Endometrium (tissue), 2 donors: Measurements from ENCODE around the gene ADGRE2.

Source experiments
- FAIRE-seq: peaks from 2 replicates; lab custom pipeline; 2012; peaks lifted over from hg19 to GRCh38; lab: Jason Lieb, UNC
- donor health status: control.
- donor health status: control.

ADGRE2 gene

DNA sequence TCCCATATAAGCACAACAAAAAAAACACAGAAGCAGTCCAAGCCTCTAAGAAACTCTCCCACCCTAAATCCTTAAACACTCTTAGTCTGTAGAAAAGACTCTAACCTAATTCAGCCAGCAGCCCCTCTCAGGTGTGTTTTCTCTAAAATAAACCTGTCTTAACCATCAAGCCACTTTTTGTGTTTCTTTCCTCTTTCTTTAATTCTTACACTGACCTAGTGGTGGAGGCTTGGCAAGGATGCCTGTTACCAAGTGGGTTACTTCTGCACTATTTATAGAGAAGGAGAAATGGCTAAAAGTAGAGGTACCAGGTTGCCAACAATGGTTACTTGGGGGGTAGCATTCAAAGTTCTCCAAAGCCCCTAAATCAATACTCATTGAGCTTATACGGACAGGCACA lies 44.8 kb downstream of the ADGRE2 start:
- FAIRE-seq: no peak

DNA sequence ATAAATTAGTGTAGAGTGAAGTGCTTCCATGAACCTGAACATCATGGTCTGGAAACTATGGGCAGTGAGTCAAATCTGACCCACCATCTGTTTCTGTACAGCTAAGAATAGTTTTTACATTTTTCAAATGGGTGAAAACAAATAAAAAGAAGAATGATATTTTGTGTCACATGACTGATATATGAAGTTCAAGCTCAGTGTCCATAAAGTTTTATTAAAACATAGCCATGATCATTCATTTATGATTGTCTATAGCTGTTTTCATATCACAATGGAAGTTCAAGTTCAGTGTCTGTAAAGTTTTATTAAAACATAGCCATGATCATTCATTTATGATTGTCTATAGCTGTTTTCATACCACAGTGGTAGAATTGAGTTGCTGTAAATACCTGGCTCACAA lies 45.9 kb downstream of the ADGRE2 start:
- no peak for FAIRE-seq

DNA sequence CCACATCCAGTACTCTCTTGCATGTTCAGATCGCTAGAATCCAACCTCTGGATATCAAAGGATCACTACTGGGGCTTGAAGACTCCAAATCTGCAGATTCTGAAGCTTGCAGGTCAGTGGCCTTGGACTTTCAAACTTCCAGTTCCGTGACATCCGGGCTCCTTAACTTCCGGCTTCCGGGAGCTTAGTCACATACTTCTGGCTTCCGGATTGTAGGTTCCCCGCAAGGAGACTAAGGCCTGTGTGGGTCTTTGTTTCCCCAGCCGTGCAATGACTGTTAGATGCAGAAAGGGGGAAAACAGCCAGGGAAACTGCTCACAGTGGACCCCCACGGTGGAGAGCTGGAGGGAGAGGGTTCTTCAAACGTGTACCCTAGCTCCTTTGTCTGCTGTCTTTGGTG lies 47.2 kb downstream of the ADGRE2 start:
- no peak for FAIRE-seq

DNA sequence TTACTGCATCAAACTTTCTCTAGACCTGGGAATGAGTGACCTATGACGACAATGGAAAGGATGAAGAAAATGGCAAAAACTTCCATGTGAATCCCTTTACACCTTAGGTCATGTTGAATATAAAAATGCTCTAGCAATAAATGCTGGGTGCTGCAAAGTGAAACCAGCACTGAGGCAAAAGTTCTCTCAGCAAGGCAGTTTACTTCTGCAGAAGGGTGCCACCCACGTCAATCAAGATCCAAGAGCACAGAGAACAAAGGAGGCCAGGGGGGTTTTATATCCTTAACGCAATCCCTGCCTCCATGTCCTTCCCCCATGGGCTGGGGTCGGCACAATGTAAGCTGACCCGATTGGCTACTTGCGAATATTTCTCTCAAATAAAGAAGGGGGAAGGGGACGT lies 49.8 kb downstream of the ADGRE2 start:
- FAIRE-seq: no peak

DNA sequence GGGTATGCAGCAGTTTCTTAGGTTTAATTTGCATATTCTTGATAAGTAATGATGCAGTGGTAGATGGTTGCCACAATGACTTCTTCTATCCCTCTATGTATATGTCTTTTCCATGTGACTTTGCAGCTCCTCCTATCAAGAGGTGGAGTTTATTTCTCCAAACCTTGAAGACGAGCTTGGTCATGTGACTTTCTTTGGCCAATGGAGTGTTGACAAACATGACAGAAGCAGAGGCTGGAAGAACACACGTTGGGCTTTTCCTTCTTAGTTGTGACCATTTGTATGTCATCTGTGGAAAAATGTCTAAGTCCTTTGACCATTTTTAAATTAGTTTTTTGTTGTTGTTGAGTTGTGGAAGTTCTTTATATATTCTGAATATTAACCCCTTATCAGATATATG lies 56.2 kb downstream of the ADGRE2 start:
- FAIRE-seq: no peak

DNA sequence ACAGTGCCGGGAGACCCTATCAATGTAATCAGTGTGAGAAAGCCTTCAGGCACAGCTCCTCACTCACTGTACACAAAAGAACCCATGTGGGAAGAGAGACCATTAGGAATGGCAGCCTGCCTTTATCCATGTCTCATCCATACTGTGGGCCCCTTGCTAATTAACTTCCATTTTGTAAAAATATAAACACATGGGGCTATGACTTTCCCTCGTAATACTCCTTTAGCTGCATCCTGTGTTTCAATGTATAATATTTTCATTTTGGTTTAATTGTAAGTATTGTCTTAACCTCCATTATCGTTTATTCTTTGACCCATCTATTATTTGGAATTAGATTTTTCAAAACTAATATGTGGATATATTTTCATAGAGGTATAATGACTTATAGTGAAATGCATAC lies 59.2 kb downstream of the ADGRE2 start:
- FAIRE-seq: no peak

DNA sequence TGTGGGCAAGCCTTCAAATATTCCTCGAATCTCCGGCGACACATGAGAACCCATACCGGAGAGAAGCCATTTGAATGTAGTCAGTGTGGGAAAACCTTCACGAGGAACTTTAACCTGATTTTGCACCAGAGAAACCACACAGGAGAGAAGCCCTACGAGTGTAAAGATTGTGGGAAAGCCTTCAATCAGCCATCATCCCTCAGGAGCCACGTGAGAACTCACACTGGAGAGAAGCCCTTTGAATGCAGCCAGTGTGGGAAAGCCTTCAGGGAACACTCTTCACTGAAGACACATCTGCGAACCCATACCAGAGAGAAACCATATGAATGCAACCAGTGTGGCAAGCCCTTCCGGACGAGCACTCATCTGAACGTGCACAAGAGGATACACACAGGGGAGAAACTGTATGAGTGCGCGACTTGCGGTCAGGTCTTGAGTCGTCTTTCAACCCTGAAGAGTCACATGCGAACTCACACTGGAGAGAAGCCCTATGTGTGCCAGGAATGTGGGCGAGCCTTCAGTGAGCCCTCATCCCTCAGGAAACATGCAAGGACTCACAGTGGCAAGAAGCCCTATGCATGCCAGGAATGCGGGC lies 59.7 kb downstream of the ADGRE2 start:
- no peak for FAIRE-seq

DNA sequence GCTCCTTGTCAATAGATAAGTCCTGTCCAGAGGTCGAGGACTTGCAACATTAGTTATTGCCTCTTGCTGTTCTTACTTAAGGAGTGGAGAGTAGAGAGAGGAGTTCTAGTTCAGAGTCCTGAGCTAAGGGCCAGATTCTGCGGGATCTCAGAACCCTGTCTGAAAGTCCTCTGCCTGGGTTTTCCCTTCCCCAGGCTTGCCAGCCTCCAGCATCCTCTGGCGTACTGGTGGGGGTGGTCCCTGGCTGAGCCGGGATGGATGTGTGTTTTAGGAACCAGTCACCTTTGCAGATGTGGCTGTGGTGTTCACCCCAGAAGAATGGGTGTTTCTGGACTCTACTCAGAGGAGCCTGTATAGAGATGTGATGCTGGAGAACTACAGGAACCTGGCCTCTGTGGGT lies 62.5 kb downstream of the ADGRE2 start:
- FAIRE-seq: no peak

DNA sequence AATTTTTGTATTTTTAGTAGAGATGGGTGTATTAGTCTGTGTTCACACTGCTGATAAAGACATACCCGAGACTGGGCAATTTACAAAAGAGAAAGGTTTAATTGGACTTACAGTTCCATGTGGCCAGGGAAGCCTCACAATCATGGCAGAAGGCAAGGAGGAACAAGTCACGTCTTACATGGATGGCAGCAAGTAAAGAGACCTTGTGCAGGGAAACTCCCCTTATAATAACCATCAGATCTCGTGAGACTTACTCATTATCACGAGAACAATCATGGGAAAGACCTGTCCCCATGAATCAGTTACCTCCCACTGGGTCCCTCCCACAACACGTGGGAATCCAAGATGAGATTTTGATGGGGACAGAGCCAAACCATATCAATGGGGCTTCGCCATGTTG lies 73.9 kb downstream of the ADGRE2 start:
- FAIRE-seq: no peak

DNA sequence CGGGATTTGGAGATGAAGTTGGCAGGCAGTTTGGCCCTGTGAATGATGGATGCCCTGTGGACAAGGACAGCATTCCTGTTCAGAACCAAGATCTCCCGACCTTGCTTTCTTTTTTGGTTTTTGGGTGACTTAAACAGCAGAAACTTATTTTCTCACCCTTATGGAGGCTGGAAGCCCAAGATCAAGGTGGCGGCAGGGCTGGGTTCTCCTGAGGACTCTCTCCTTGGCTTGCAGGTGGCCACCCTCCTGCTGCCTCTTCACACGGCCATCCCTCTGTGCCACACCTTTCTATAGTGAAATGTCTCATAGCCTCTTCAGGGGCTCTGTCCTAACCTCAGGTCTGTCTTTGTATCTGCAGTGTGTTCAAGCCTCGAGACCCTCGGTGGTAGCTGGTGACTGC lies 74.5 kb downstream of the ADGRE2 start:
- FAIRE-seq: no peak

DNA sequence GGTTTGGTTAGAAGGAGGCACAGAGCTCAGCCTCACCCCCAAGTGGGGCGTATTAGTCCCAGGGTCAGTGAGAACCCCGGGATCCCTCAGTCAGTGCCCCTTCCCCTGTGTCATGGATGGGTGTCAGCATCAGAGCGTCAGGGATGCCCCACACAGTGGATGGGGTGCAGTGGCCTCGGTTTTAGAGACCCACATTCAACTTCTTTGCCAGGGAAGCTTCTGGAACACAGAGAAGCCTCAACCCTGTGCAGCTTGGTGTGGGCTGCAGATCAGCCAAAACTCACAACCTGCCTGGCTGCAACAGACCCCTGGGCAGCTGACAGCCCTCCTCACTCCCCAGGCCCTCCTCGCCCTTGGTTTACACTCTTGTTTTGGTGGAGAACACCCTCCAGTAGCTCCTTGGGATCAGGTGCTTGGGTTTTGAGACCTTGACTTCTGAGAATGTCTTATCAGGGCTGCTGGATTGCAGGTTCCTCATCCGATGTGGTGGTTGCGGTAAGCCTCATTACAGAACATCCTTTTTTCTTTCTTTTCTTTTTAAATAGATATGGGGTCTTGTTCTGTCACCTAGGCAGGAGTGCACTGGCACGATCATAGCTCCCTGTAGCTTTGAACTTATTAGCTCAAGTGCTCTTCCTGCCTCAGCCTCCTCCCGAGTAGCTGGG lies 77.5 kb downstream of the ADGRE2 start:
- no peak for FAIRE-seq

DNA sequence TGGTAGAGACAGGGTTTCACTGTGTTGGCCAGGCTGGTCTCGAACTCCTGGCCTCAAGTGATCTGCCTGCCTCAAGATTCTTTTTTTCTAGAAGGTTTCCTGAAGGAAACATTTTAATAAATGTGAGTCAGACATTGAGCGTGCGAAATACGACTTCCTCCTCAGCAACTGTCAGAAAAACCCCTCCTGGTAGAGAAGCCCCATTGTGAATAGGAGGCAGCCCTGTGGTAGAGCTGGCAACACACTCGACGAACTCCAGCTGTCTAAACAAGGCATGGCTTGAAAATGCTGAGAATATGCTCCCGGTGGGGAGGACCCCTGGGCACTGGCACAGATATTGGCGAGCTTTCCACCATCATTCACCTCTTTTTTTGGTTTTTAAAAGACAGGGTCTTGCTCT lies 78.7 kb downstream of the ADGRE2 start:
- FAIRE-seq: no peak

DNA sequence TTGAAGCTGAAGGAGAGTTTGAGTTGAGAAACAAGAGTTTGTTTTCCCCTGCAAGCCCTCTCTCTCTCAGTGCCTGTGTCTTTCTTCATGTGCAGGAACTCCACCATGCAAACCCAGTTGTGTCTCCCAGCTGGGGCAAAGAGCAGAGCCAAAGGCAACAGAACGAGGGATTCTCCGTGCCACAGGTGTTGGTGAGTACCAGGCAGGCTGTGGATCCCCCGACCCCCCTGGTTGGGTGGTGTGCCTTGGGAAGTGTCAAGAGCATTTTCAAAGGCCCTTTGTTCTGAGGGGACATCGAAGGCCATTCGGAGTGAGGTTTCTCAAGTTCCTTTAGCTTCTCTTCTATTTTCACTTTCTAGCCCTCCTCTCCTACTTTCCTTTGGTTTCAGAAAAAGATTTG lies 82.9 kb downstream of the ADGRE2 start:
- FAIRE-seq: no peak

DNA sequence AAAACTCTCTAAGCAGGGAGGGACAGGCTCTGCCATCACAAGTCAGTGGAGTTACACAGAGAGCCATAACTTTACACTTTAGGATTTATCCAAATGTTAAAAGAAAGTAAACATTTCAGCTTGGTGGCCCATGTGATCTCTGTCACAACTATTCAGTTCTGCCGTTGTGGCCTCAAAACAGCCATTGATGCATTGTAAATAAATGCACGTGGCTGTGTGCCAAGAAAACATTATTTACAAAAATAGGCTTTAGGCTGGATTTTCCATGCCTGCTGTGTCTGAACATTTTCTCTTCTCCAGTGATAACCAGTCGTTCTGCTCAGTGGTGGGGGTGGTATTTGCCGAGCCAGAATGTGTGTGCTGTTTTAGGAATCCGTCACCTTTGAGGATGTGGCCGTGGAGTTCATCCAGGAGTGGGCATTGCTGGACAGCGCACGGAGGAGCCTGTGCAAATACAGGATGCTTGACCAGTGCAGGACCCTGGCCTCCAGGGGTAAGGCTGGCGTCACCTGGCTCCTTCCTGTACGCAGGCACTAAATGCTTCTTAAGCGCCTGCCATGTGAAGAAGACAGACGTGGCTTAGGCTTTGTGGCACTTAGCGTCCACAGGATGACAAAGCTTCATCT lies 83.6 kb downstream of the ADGRE2 start:
- no peak for FAIRE-seq

DNA sequence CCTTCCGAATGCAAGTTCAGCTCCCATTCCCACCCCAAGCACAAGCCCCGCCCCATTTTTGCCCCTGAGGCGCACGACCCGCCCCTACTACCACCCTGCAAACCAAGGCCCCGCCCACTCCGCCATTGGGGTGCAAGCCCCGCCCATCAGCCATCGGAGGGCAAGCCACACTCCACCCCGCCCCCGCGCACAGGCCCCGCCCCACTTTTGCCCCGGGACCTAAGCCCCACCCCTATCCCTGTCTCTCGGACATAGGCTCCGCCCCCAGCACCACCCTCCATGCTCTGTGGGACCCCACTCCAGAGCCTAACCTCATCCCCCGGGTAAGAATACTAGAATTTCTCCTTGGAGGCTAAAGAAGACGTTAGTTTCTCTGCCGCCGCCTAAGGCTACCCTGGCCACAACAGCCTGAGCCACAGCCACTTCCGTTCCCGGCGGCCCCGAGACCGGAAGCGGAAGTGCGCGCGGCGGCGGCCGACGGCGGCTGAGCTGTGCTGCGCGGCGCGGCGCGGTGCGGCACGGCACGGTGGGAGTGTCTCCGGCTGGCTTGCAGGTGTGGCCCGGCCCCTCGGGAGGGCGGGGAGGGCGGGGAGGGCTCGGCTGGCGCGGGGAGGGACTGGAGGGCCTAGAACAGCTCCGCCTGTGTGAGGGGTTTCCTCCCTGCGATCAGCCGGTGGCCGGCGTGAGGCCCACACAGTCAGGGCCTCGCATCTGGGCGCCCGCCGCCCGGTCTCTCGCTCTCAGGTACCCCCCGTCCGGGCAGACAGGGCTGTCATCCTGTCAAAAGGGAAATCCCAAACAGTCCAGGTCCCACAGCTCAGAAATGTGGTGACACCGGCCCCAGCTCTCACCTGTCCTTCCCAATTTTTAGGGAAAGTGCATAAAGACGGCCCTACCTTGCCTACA lies 88.5 kb downstream of the ADGRE2 start, which contains the start of gene ZNF333:
ZNF333 (plus strand) TSS at position 451 of the 906 bp plus-strand sequence. CDS start 3,444 bp downstream, outside the sequence.
- FAIRE-seq: no peak

DNA sequence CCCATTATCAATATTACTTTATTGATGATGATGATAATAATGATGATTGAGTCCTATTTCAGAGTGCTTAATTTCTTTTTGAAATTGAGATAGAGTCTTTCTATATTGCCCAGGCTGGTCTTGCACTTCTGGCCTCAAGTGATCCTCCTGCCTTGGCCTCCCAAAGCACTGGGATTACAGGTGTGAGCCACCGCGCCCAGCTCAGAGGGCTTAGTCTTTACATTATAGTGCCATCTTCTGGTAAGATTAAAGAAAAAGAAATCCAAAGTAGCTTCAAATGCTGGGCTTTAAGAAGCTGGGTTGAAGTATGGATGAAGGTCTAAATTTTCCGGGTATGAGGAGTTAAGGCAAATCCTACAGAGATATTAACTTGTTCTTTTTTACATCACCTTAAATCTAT lies 91.9 kb downstream of the ADGRE2 start:
- no peak for FAIRE-seq

DNA sequence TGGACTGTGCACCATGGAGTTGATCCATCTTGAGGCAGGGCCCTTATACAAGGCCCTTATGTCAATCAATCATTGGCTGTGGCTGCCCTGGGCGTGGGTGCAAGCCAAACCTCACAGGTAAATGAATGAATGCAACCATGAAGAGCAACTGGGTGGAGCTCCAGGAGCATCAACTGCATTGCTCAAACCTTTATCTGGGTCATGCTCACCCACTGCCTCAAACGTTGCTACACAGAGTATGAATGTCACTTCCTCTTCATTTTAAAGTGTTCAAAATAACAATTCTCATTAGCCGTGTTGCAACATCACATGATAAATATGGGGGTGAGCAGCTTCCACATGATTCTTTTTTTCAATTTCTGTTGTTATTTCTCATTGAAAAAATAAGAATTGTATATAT lies 94.9 kb downstream of the ADGRE2 start:
- no peak for FAIRE-seq
